Measurements from ENCODE around the gene XPO1. TPM values are rescaled to one million over a fixed set of nuclear protein-coding genes. Genes with fewer than 3 reads are reported as not detected.
A peak's percentile ranks its signal among the peaks of the same experiment; 100 is the strongest.

XPO1 gene
- total and polyA plus RNA-seq, 2 donors (not counting 3 experiments of a cell fraction or from before 2014, with no cell fraction given): 46.7 to 166 TPM

DNA sequence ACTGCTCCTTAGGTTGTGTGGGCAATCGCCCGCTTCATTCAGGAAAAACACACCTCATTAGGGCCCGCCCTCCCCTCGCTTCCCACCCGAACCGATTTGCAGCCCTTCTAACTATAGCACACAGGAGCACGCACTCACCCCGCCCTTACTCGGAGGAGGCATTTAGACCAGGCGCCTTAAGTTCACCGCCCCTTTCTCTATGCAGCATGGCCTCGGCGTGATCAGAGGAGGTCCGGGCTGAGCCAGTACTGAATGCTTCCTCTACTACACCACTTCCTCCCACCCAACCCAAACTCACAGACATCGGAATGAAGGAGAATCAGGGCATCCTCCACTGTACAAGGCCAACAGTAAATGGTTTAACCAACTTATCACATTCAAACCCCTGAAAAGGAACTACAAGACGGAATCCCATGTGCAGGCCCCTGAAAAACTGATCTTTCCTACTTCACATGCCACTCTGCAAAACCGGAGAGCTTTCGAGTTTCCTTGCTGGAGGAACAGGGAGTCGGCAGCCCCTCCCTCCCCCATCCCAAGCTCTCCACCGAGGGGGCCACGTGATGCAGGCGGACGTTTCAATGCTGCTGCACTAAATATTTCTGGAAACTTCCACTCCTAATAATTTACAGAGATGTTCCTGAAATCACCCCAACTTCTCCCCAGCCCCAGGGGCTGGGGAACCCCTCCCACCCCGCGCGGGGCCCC, 1.4 kb downstream of the XPO1 start:
- TF ChIP-seq POLR2A (IDR thresholded peaks at IDR 0.05; ENCODE audit: low read depth, low read length) (peak; percentile 64), MYC (IDR thresholded peaks at IDR 0.05; ENCODE audit: low read depth, low read length) (peak; percentile 73), GATA2 (IDR thresholded peaks at IDR 0.05; ENCODE audit: insufficient read depth, insufficient read length, low read depth, low read length) (no peak), POLR2AphosphoS5 (IDR thresholded peaks at IDR 0.05; ENCODE audit: insufficient read depth, low read depth, low read length) (peak; percentile 56)
- TF ChIP-seq, protein P1, sequence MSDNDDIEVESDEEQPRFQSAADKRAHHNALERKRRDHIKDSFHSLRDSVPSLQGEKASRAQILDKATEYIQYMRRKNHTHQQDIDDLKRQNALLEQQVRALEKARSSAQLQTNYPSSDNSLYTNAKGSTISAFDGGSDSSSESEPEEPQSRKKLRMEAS (IDR thresholded peaks at IDR 0.05; ENCODE audit: insufficient read depth, insufficient read length): peak; percentile 64
- DNase-seq (ENCODE audit: low read depth, low spot score) (peak; percentile 88), FAIRE-seq (peak; percentile 86)
- dilution Hi-C loops (cut with MboI; ENCODE audit: extremely low pct_ligation_motif_present, low sequenced_read_pairs): no loop called here
- BruUV-seq (replicated peaks): TSS peak; percentile 79
- Histone ChIP-seq H3K9me3 (replicated peaks; ENCODE audit: control insufficient read depth, insufficient read depth, low read length) (no peaks in the 10 kb centered on the region), H4K20me1 (replicated peaks; ENCODE audit: control insufficient read depth, extremely low read depth, insufficient read depth, low read length) (peaks cover 16% of the 10 kb centered on the region), H3K36me3 (ENCODE audit: control insufficient read depth in 2 of 2, extremely low read depth in 1 of 2, insufficient read depth in 2 of 2, low read length in 2 of 2) (peaks cover 0 to under 1% of the 10 kb centered on the region in 2 experiments), H2AFZ (ENCODE audit: low read depth, low read length) (no peak overlapping the region), H3K9me1 (replicated peaks; ENCODE audit: control insufficient read depth, extremely low read depth, insufficient read depth, low read length) (no peaks in the 10 kb centered on the region), H3K79me2 (ENCODE audit: control insufficient read depth, insufficient read depth, low read length) (peaks cover 63% of the 10 kb centered on the region), H3K4me1 (ENCODE audit: control insufficient read depth, extremely low read depth, insufficient read depth, low read length) (peaks cover 29% of the 10 kb centered on the region), H3K27ac (ENCODE audit: insufficient read depth, low read depth, low read length) (peak overlapping the region; percentile 14), H3K4me3 (replicated peaks in 1 of 3; ENCODE audit: insufficient read depth in 1 of 3, low read depth in 1 of 3, low read length in 3 of 3) (peak overlapping the region; percentile 51 to 99 (median 90)), H3K4me2 (ENCODE audit: insufficient read depth, low read length) (peak overlapping the region; percentile 99), H3K9ac (replicated peaks; ENCODE audit: extremely low read depth, insufficient read depth, low read length) (peak overlapping the region; percentile 95), H3K27me3 (ENCODE audit: control insufficient read depth in 2 of 2, insufficient read depth in 2 of 2, low read length in 2 of 2) (no peaks in the 10 kb centered on the region)
- intact Hi-C loops (cut with micrococcal nuclease): loop anchor here (1.0 to 10.0 kb wide), 6 partner anchors 51 to 878 kb away; partner anchors contain the start of genes REL and SANBR
- ChIA-PET POLR2A (no interaction called here), CTCF (interaction anchor here (1.2 kb wide), 1 partner anchor 123 kb away, joined by 3 read pairs; no protein-coding TSS in a partner anchor)

DNA sequence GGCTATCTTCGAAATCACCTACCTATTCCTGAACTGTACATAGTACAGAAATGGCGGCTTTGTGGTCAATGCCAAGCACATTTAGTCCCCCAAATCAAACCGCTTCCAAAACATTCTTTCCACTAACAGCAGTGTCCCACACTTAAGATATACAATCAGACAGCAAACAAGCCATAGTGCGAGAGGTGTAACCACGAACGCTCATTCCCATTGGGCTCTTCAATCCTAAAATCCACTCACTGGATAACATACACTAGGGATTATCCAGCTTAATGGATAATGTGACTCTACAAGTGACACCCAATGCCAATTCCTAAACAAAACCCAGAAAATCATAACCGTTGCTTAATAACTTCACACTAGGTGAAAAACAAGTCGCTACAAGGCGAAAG, 2.0 kb downstream of the XPO1 start:
- POLR2A ChIA-PET: no interaction called here
- H3K4me2 ChIP-seq (ENCODE audit: insufficient read depth, low read length): peak overlapping the region; percentile 99
- no peaks in the 10 kb centered on the region for H3K9me3 ChIP-seq (replicated peaks; ENCODE audit: control insufficient read depth, insufficient read depth, low read length)
- H2AFZ ChIP-seq (ENCODE audit: low read depth, low read length): no peak overlapping the region
- H3K9ac ChIP-seq (replicated peaks; ENCODE audit: extremely low read depth, insufficient read depth, low read length): peak overlapping the region; percentile 95
- peak overlapping the region; percentile 51 to 99 (median 90) for H3K4me3 ChIP-seq (replicated peaks in 1 of 3; ENCODE audit: insufficient read depth in 1 of 3, low read depth in 1 of 3, low read length in 3 of 3)
- BruUV-seq (replicated peaks): TSS peak; percentile 22
- H3K27ac ChIP-seq (ENCODE audit: insufficient read depth, low read depth, low read length): peak overlapping the region; percentile 14
- DNase-seq (ENCODE audit: low read depth, low spot score): no peak
- no peaks in the 10 kb centered on the region for H3K9me1 ChIP-seq (replicated peaks; ENCODE audit: control insufficient read depth, extremely low read depth, insufficient read depth, low read length)
- H3K4me1 ChIP-seq (ENCODE audit: control insufficient read depth, extremely low read depth, insufficient read depth, low read length): peaks cover 29% of the 10 kb centered on the region
- H3K36me3 ChIP-seq (ENCODE audit: control insufficient read depth in 2 of 2, extremely low read depth in 1 of 2, insufficient read depth in 2 of 2, low read length in 2 of 2): peaks cover 0 to 3% of the 10 kb centered on the region in 2 experiments
- intact Hi-C loops (cut with micrococcal nuclease) (loop anchor here (1.0 to 10.0 kb wide), 6 partner anchors 51 to 879 kb away; partner anchors contain the start of genes REL and SANBR), dilution Hi-C loops (cut with MboI; ENCODE audit: extremely low pct_ligation_motif_present, low sequenced_read_pairs) (no loop called here)
- no peaks in the 10 kb centered on the region for H3K27me3 ChIP-seq (ENCODE audit: control insufficient read depth in 2 of 2, insufficient read depth in 2 of 2, low read length in 2 of 2)
- peaks cover 69% of the 10 kb centered on the region for H3K79me2 ChIP-seq (ENCODE audit: control insufficient read depth, insufficient read depth, low read length)
- CTCF ChIA-PET: interaction anchor here (1.7 kb wide), 1 partner anchor 401 kb away, joined by 5 read pairs; no protein-coding TSS in a partner anchor
- TF ChIP-seq POLR2A (IDR thresholded peaks at IDR 0.05; ENCODE audit: low read depth, low read length) (no peak), EZH2 (IDR thresholded peaks at IDR 0.05; ENCODE audit: borderline replicate concordance, low read depth, low read length, severe bottlenecking) (no peak), POLR2AphosphoS5 (IDR thresholded peaks at IDR 0.05; ENCODE audit: insufficient read depth, low read depth, low read length) (no peak)
- TF ChIP-seq, protein P1 (IDR thresholded peaks at IDR 0.05; ENCODE audit: insufficient read depth, insufficient read length): no peak
- FAIRE-seq: no peak
- H4K20me1 ChIP-seq (replicated peaks; ENCODE audit: control insufficient read depth, extremely low read depth, insufficient read depth, low read length): peaks cover 16% of the 10 kb centered on the region
